ENCODE measurements around the gene SHOX. TPM values are rescaled to one million over a fixed set of nuclear protein-coding genes. Genes with fewer than 3 reads are reported as not detected.

The SHOX gene
- total RNA-seq, 1 experiment from 2014 or later: not detected

GRCh38 chrX:662126-662525, 31.5 kb downstream of the SHOX start:
- DNase-seq: peak; percentile 58 to 77
- no peaks in the 10 kb centered on the region for H3K27me3 ChIP-seq

GRCh38 chrX:663841-664240, 33.2 kb downstream of the SHOX start:
- no peaks in the 10 kb centered on the region for H3K27me3 ChIP-seq
- H3K4me1 ChIP-seq: no peaks in the 10 kb centered on the region
- no peak overlapping the region for H3K4me3 ChIP-seq
- DNase-seq: no peak
- H3K9me3 ChIP-seq (replicated peaks): no peaks in the 10 kb centered on the region
- no peak overlapping the region for H3K27ac ChIP-seq
- H3K36me3 ChIP-seq: no peaks in the 10 kb centered on the region

More at GRCh38 chrX:662126-662525, 31.5 kb downstream of the SHOX start:
- H3K9me3 ChIP-seq (replicated peaks): no peaks in the 10 kb centered on the region
- no peaks in the 10 kb centered on the region for H3K4me1 ChIP-seq
- peak overlapping the region; percentile 31 for H3K4me3 ChIP-seq
- H3K27ac ChIP-seq: peak overlapping the region; percentile 37
- H3K36me3 ChIP-seq: no peaks in the 10 kb centered on the region

GRCh38 chrX:666762-667720, 36.5 kb downstream of the SHOX start:
- Histone ChIP-seq H3K27me3 (no peaks in the 10 kb centered on the region), H3K27ac (no peak overlapping the region), H3K9me3 (replicated peaks) (no peaks in the 10 kb centered on the region), H3K4me1 (no peaks in the 10 kb centered on the region), H3K36me3 (no peaks in the 10 kb centered on the region), H3K4me3 (no peak overlapping the region)
- no peak for DNase-seq

GRCh38 chrX:670645-671044, 40.1 kb downstream of the SHOX start:
- Histone ChIP-seq H3K4me3 (no peak overlapping the region), H3K27me3 (no peaks in the 10 kb centered on the region), H3K9me3 (replicated peaks) (no peaks in the 10 kb centered on the region), H3K36me3 (no peaks in the 10 kb centered on the region), H3K4me1 (no peaks in the 10 kb centered on the region), H3K27ac (no peak overlapping the region)
- DNase-seq: no peak

- Histone ChIP-seq H3K4me1 (no peaks in the 10 kb centered on the region), H3K9me3 (replicated peaks) (no peaks in the 10 kb centered on the region), H3K36me3 (no peaks in the 10 kb centered on the region), H3K27me3 (no peaks in the 10 kb centered on the region), H3K4me3 (no peak overlapping the region), H3K27ac (no peak overlapping the region)
- DNase-seq: no peak
Observed at GRCh38 chrX:672931-673330, 42.3 kb downstream of the SHOX start.

- H3K4me3 ChIP-seq: no peak overlapping the region
Observed at GRCh38 chrX:675279-675954, 44.8 kb downstream of the SHOX start.

GRCh38 chrX:675955-676295, 45.3 kb downstream of the SHOX start:
- no peak overlapping the region for H3K4me3 ChIP-seq
- H3K36me3 ChIP-seq: no peaks in the 10 kb centered on the region
- no peaks in the 10 kb centered on the region for H3K27me3 ChIP-seq
- no peaks in the 10 kb centered on the region for H3K4me1 ChIP-seq
- no peak for DNase-seq
- no peaks in the 10 kb centered on the region for H3K9me3 ChIP-seq (replicated peaks)
- no peak overlapping the region for H3K27ac ChIP-seq

More at GRCh38 chrX:675279-675954, 44.8 kb downstream of the SHOX start:
- Histone ChIP-seq H3K27me3 (no peaks in the 10 kb centered on the region), H3K27ac (no peak overlapping the region), H3K36me3 (no peaks in the 10 kb centered on the region), H3K9me3 (replicated peaks) (no peaks in the 10 kb centered on the region), H3K4me1 (no peaks in the 10 kb centered on the region)
- no peak for DNase-seq

- Histone ChIP-seq H3K4me3 (no peak overlapping the region), H3K27me3 (no peaks in the 10 kb centered on the region), H3K9me3 (replicated peaks) (no peaks in the 10 kb centered on the region), H3K4me1 (no peaks in the 10 kb centered on the region), H3K36me3 (no peaks in the 10 kb centered on the region), H3K27ac (no peak overlapping the region)
- DNase-seq: no peak
Observed at GRCh38 chrX:677376-677775, 46.8 kb downstream of the SHOX start.

- Histone ChIP-seq H3K4me1 (no peaks in the 10 kb centered on the region), H3K27ac (no peak overlapping the region), H3K27me3 (no peaks in the 10 kb centered on the region), H3K9me3 (replicated peaks) (no peaks in the 10 kb centered on the region), H3K4me3 (no peak overlapping the region), H3K36me3 (no peaks in the 10 kb centered on the region)
- no peak for DNase-seq
Observed at GRCh38 chrX:679291-679979, 48.8 kb downstream of the SHOX start.

GRCh38 chrX:680062-680461, 49.5 kb downstream of the SHOX start:
- Histone ChIP-seq H3K4me3 (no peak overlapping the region), H3K9me3 (replicated peaks) (no peaks in the 10 kb centered on the region), H3K27ac (no peak overlapping the region), H3K27me3 (no peaks in the 10 kb centered on the region), H3K36me3 (no peaks in the 10 kb centered on the region), H3K4me1 (no peaks in the 10 kb centered on the region)
- DNase-seq: no peak

GRCh38 chrX:681989-682388, 51.4 kb downstream of the SHOX start:
- no peak overlapping the region for H3K4me3 ChIP-seq
- no peaks in the 10 kb centered on the region for H3K27me3 ChIP-seq
- no peak for DNase-seq
- H3K36me3 ChIP-seq: no peaks in the 10 kb centered on the region
- no peaks in the 10 kb centered on the region for H3K4me1 ChIP-seq
- no peak overlapping the region for H3K27ac ChIP-seq
- no peaks in the 10 kb centered on the region for H3K9me3 ChIP-seq (replicated peaks)

- no peak overlapping the region for H3K27ac ChIP-seq
- no peaks in the 10 kb centered on the region for H3K27me3 ChIP-seq
- H3K4me3 ChIP-seq: no peak overlapping the region
- no peaks in the 10 kb centered on the region for H3K4me1 ChIP-seq
- no peak for DNase-seq
- no peaks in the 10 kb centered on the region for H3K9me3 ChIP-seq (replicated peaks)
- no peaks in the 10 kb centered on the region for H3K36me3 ChIP-seq
Observed at GRCh38 chrX:682892-683291, 52.3 kb downstream of the SHOX start.

GRCh38 chrX:683576-683975, 53.0 kb downstream of the SHOX start:
- Histone ChIP-seq H3K27me3 (no peaks in the 10 kb centered on the region), H3K36me3 (no peaks in the 10 kb centered on the region), H3K4me3 (no peak overlapping the region), H3K4me1 (no peaks in the 10 kb centered on the region), H3K27ac (no peak overlapping the region), H3K9me3 (replicated peaks) (no peaks in the 10 kb centered on the region)
- no peak for DNase-seq

GRCh38 chrX:685120-686032, 54.8 kb downstream of the SHOX start:
- H3K9me3 ChIP-seq (replicated peaks): no peaks in the 10 kb centered on the region
- no peaks in the 10 kb centered on the region for H3K4me1 ChIP-seq
- H3K27ac ChIP-seq: no peak overlapping the region

More at GRCh38 chrX:685120-686032, 54.8 kb downstream of the SHOX start:
- no peaks in the 10 kb centered on the region for H3K27me3 ChIP-seq
- DNase-seq: no peak
- no peaks in the 10 kb centered on the region for H3K36me3 ChIP-seq
- no peak overlapping the region for H3K4me3 ChIP-seq
